Erythroblast (primary cell): ENCODE data around the gene UTRN.

ENCODE experiments used
- GATA1 ChIP-seq: IDR thresholded peaks from 2 replicates; pipeline ENCODE4 v1.6.1; 2011; ENCODE audit warnings: low read depth, mild to moderate bottlenecking, control low read depth, low read length, moderate library complexity
- POLR2A ChIP-seq: IDR thresholded peaks from 2 replicates; pipeline ENCODE4 v1.6.1; 2011; ENCODE audit warnings: mild to moderate bottlenecking, low read length

DNA sequence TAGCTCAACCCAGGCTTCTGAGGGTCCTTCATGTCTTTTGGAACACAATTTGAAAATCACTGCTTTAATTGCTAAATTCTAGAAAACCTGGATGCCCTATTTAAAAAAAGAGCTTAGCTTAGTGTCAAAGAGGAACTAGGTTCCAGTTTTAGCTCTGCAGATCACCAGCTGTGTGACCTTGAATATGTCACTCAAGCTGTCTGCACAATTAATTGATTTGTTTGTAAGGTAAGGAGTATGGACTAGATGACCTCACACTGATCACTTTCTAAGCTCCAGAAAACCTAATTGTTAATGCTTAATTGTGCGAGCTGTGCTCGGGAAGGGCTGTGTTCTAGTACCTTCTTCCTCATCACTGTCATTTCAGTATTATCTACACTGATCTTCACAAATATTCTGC, 26.2 kb downstream of the UTRN start:
- TF ChIP-seq POLR2A (no peak), GATA1 (no peak)
